NCI-H128 (cell line): ENCODE data around the gene INPP5E.
"Not testable (repeated sequence)": the region's sequence is repeated elsewhere in the genome, so short reads cannot be mapped to it uniquely, and the experiment has no call there.

Source experiments
- DNase-seq: peaks from one replicate; lab custom pipeline; 2025; ENCODE audit not compliant: unreplicated experiment; lab: John Stamatoyannopoulos, UW

The INPP5E gene

DNA sequence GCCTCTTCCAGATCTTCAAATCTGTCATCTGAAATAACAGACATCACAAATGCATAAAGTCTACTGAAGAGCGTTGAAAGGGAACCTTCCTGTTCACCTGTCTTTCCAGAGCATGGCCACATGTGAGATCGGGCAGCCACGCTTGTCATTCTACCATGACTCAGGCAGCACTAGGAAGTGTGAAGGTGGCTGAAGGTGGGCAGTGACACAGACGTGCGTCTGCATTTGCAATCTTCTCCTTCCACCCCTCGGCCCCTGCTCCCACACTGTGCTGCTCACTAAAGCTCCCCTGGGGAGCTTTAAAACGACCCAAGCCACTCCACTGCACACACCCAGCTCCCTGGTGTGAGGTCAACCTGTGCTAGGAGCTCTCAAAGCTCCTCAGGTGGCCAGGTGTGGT is 31.7 kb downstream of the INPP5E start:
- no peak for DNase-seq

DNA sequence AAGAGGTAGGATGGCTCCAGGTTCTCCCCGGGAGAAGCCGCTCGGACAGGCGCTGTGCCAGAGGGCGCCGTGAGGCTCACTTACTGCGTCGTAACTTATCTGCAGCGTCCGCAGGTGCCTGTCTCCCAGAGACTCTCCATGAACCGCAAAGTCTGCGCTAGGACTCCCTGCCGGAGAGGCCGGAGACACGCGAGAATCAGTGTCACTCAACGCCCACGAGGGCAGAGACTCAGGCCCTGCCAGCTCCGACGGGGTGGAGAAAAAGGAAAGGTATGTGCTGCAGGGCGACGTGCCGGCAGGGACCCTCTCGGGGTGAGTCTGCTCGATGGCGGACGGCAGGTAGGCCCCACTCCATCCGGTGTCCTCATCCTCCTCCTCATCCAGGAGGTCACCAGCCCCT is 32.6 kb downstream of the INPP5E start:
- DNase-seq, result not testable (repeated sequence)

DNA sequence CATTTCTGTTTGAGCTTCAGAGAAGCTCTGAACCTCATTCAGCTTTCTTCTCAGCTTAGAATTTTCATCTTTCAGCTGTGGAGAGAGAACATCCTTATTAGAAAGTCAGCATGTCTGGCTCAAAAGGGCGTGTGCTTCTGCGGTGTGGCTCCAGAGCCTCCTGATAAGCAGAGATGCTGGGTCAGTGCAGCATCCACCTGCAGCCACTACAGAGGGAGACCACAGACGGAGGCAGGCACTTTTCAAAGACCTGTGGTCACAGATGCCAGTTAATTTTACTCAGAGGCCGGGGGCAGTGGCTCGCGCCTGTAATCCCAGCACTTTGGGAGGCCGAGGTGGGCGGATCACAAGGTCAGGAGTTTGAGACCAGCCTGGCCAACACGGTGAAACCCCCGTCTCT is 33.7 kb downstream of the INPP5E start:
- not testable (repeated sequence) for DNase-seq

DNA sequence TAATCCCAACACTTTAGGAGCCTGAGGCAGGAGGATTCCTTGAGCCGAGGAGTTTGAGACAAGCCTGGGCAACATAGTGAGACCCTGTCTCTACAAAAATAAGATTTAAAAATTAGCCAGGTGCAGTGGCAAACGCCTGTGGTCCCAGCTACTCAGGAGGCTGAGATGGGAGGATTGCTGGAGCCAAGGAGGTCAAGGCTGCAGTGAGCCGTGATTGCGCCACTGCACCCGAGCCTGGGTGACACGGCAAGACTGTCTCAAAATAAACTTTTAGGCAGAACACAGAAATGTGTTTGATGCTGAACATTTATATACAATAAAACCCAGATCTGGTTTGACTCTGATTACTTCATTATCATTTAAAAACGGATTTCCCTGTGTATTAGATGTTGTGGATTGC is 34.2 kb downstream of the INPP5E start:
- DNase-seq, result no peak

DNA sequence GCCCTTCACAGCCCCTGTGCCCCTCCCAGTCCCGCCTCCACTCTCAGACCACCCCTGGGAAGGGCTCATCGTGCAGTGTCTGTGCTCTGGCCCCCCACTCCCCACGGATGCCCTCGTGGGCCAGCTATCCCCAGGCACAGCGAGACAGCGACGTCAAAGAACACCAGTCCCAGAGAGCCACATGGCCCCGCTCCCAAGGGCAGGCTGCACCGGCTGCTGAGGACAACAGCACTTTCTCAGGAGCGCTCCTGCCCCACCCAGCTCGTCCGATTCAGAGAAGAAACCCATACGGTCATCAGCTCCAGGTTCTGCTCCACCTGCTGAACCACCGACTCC is 34.9 kb downstream of the INPP5E start:
- no peak for DNase-seq

DNA sequence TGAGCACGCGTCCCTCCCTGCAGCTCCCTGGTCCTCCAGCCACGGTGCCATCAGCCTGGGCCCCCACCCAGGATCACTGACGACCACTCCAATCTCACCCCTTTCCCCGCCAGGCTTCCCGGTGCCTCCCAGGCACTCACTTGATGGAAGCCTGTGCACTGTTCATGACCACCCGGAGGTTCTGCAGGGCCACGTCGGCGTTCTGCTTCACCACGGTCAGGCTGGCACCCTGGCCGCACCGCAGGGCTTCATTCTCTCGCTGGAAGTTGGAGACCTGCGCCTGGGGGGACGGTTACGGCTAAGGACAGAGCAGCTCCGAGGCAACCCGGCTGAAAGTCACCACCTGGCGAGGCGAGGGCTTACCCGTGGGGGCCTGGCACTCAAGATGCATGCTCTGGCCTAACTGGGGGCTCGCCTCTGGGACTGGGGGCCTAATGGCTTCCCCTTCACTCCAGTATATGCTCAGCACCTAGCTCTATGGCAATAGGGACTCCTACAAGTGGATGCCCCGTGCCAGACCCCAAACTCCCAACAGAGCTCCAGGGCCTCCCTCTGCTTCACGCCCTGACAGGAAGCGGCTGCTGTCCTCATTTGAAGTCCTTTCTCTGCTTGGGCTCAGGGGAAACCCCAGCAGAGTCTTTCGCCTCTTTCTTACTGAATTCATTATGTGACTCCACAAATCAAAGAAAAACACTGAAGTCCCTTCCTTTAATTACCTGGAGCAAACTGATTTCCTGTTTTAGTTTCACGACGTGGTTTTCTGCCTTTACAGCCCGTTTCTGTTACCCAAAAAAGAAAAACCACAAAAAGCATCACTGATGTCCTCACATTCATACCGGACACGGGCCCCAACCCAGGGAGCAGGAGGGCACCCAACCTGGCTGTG is 35.5 kb downstream of the INPP5E start:
- no peak for DNase-seq

DNA sequence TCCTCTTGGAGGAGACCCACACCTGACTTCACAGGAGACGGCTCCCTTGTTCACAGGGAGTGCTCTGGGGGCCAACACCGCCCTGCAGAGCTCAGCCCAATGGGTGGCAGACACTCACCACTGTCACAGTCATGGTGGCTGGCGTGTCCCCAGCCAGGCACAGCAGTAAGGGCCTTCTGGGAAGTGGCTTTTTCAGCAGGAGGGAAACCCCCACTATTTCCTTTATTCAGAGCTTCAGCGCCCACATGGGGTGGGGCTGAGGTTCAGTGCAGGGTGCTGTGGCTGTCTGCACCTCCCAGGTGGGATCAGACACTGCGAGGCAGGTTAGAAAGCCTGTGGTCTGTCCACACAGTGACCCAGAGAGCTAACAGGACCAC is 36.1 kb downstream of the INPP5E start:
- no peak for DNase-seq

DNA sequence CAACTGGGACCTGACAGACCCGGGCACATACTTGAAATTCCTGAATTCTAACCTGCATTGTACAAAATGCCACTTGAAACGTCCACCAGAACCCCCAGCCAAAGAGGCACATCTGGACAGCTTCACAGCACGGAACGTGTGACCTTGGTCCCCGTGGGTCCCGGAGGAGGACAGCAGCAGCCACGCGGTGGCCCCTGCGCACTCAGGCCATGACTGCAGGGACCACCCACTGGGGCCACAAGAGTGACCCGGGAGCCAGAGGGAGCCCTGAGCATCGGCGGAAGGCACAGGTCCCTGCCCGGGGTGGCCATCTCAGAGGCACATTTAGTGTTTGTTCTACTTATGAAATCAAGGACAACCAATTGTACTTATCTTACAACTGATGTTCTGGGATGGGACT is 37.6 kb downstream of the INPP5E start:
- DNase-seq, result no peak

DNA sequence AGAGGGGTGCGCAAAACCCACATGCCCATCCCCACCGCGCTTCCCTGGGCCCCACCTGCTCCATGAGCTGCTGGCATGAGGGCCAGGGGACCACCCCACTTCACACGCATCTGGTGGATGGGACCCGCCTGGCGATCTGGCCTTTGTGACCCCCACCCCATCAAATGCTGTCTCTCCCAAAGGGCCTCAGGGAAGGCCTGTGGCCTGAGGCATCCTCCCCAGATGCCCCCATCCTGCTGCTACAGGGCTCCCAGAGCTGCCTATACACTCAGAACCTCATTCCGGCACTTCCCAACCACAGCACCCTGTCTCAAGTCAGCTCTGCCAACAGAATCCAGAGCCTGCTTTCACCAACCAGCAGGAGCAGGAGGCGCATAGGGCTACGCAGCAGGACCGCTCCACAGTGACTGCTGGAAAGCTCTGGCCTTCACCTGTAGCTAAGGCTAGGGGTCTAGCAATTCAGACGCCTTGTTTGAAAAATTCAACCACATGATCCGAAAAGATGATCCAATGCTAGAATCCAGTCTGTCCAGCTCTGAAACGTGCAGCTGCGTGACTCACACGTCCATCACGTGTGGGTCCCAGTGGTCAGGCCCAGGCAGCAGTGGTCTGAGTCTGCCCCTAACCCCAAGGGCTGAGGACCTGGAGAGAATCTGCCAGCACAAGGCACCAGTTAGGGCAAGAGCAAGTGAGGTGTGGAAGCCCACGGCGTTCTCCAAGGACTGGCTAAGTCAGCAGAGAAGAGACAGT is 38.3 kb downstream of the INPP5E start:
- no peak for DNase-seq

DNA sequence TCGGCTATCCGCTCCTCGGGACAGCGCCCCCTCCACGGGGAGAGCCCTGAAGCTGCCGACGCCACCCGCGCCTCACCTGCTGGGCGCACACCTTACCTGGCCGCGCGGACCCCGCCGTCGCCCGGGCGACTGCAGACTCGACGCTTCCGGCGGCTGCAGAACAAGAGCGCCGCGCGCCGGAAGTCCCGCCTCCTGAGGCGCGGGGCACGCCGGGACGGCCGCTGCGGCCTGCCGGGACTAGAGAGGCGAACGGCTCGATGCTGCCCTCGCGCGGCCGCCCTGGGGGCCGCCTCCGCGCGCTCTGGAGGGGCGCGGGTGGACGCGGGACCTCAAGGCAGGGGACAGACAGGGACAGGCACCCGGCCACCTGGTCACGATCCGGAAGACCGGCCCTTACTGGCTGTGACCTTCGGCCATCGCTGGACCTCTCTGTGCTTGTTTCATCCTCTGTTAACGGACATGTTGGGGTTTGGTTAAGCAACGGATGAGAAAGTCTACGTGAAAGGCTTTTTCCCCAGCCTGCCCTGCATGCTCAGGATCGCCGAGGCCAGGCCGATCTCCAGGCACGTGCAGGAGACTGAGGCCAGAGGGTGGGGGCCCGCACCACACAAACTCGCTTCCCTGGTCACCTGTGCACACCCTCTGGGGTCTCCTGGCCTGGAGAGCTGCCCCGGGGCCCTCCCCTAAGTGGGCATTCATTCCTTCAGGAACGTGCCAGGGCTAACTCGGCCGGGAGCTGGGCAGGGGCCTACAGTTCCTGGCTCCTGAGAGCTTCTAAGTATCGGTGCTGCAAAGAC is 39.4 kb downstream of the INPP5E start, which contains the start of gene SNAPC4:
SNAPC4 (minus strand) TSS at position 133 of the 797 bp plus-strand sequence. CDS start 1,742 bp downstream, outside the sequence.
- DNase-seq, result peak; percentile 67

DNA sequence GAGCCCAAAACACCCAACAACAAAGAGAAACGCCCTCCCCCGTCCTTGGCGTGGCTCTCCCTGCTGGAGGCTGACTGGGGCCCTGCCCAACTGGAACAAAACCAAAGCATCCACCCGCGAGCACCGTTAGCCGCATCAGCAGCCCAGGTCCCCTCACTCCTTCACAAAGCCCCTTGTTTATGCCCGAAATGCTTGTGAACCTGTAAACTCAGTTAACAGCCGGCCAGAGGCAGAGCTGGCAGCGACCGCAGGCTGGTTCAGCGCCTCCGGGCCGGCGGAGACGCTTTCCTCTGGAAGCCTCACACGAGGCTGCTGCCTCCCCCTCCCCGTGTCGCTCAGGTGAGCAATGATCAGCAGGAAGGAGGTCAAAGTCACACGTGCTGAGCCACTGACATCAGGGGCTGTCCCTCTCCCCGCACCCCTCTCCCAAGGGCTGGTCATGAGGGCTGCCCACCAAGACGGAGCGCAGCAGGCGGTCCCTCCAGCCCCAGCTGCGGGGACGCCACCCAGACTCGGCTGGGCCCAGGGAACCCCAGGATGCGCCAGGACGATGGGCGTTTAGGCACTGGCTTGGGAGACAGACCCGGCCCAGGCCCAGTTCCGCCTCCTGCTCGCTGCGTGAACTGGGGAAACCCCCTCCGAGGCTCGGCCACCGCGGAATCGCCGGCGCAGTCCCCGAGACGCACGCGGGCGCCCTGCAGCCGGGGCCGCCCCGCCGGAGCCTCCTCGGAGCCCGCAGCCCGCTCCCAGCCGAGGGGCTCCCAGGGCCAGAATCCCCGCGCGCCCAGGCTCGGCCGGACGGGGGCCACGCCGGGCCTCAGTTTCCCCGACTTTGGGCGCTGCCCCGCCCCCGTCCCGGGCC is 40.2 kb downstream of the INPP5E start:
- DNase-seq, result no peak

DNA sequence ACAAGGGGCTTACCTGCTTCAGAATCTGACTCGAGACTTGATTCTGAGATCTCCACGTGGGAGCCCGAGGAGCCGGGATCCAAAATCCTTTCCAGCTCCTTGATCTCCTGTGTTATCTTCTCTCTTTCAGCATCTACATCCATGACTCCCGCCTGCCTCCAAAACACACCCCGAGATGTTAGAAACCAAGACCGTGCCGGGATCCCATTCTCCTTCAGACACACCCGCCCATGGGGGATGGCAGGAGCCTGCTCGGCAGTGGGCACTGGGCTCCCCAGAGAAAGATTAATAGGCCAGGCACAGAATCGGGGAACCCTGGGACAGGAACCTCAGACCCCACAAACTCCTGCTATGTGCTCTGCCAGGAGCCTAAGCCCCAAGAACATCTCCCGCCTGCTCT is 41.4 kb downstream of the INPP5E start:
- no peak for DNase-seq

DNA sequence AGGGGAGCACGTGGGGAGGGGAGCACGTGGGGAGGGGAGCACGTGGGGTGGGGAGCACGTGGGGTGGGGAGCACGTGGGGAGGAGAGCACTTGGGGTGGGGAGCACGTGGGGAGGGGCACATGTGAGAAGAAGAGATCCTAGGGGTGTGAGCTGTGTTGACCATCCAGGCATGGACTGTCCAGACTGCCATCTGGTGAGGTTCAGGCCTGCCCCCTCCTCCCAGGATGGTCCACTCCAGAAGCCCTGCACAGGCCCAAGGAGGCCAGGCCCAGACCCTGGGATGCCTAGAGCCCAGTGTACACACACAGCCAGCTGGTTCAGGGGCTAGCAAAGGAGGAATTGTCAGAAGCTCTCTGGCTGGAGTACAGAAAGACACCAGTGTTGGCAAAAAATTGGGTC is 42.0 kb downstream of the INPP5E start:
- DNase-seq, result no peak

DNA sequence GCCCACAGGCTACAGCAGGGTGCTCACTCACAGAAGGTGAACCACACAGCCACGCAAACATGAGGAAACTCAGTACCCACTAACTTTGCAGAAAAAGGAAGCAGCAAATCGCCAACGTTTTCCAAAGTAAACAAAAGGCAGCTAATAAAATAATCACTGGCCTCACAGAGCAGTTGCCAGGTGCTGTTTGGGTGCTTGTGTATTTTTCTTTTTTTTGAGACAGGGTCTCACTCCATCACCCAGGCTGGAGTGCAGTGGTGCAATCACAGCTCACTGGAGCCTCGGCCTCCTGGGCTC is 43.5 kb downstream of the INPP5E start:
- DNase-seq, result no peak

DNA sequence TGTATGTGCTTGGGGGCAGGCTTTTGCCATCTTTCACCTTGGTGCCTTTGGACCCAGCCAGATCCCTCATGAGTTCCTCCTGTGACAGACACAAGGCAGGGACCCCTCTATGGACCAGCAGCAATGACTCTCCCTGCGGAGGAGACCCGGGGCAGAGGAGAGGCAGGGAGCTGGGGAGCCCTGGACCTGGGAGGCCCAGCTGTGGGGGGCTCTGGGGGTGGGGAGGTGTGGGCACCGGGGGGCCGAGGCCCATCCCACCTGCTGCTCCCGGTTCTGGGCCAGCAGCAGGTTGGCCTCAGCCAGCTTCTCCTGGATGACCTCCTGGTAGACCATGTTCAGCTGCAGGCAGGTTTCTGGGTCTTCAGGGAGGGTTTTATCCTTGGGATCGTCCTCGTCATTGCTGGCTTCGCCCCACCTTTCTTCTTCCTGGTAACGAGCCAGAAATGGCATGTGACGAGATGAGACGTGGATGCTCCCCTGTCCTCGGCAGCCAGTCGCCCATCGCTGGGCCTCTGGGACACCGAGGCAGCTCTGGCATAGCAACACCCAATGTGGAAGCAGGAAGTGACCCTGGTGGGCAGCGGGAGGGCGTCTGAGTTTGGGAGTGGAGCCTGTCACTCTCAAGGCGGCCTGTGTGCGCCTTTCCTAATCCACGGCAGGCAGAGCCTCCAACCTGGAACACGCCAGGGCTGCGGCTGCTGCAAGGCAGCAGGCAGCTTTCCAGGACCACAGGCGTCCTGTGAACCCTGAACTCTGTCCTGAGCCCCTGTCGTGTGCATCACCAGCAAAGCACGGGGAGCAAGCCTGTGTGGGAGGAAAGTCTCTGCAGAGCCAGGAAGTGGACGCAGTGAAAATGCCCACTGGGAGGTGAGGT is 44.1 kb downstream of the INPP5E start:
- DNase-seq, result no peak

DNA sequence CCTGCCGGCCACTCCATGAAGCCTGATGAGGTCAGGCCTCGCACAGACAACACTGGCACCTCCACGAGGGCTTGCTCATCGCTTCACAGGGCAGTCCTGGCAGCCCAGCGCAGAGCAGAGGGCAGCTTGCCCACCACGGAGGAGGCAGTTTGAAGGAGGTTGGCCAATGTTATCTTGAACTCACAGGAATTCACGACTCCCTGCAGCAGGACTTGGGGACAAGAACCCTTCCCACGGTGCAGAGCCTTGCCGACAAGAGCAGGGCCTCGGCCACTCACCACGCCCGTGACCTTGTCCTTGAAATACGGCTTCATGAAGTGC is 44.7 kb downstream of the INPP5E start:
- DNase-seq, result no peak

DNA sequence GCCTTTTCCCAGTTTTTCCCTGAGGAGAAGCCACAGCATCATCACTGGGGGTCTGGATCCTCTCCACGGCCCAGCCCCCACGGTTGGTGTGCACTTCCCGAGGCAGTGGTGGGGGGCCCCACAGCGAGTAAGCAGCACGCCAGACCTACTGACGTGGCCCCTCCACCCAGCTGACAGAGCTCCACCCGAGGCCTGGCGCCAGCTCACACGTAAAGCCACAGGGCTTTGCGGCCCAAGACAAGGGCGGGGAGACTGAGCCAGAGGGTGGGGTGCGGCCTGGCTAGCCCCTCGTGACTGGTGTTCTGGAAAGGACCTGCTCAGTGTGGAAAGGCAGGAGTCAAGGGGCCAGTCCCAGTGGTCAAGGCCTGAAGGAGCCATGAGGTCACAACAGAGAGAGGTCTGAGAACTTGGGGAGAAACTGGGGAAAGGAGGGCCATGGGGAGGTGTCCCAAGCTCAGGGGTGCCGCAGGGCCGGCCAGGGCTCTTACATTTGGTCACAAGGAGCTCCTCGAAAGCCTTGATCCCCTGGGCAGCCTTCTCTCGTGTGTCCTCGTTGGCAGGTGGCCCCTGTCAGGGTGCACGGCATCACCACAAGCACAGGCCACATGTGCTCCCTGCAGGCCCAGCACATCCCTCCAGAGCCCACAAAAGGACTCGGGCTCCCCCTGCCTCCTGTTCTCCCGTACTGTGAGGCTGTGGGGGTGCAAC is 45.2 kb downstream of the INPP5E start:
- no peak for DNase-seq

DNA sequence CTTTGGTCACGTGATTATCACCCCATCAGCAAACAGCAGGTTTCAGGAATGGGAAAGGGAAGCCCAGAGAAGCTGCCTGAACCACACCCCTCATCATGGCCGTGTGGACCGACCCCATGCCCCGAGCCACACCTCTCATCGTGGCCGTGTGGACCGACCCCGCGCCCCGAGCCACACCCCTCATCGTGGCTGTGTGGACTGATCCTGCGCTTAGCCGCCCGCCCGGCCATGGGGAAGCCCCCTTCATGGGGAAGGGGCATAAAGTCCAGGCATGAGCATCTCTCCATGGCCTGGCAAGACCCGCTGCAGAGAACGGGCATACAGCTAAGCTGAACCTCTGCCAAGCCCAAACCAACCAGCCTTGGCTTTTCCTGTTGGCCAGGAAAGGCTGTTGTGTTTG is 46.1 kb downstream of the INPP5E start:
- DNase-seq, result no peak
